Fibroblast of lung (primary cell): Measurements from ENCODE around the gene CDCA8. TPM values are rescaled to one million over a fixed set of nuclear protein-coding genes. Genes with fewer than 3 reads are reported as not detected.

ENCODE experiments used
- DNase-seq, 2 donors: peaks; one replicate each; pipeline versions ENCODE4 v3.0.0 to v3.0.0-alpha.2; 2010; ENCODE audit warnings: low read depth in 2 of 2
- H2AFZ ChIP-seq: 2 replicates; pipeline ENCODE4 v1.5.1; 2012; ENCODE audit warnings: low read length, control low read depth, inconsistent platforms
- H3K27ac ChIP-seq: 2 replicates; pipeline ENCODE4 v1.5.1; 2011; ENCODE audit warnings: low read length, control low read depth; ENCODE audit not compliant: insufficient read depth
- H3K27me3 ChIP-seq: 2 replicates; pipeline ENCODE4 v1.5.1; 2011; ENCODE audit warnings: mild to moderate bottlenecking, low read length; ENCODE audit not compliant: control insufficient read depth, insufficient read depth
- H3K36me3 ChIP-seq: 2 replicates; pipeline ENCODE4 v1.5.1; 2011; ENCODE audit warnings: low read length; ENCODE audit not compliant: control insufficient read depth, insufficient read depth
- H3K4me1 ChIP-seq: 2 replicates; pipeline ENCODE4 v1.5.1; 2011; ENCODE audit warnings: low read length; ENCODE audit not compliant: control insufficient read depth, insufficient read depth; ENCODE audit errors: extremely low read depth
- H3K4me2 ChIP-seq: 2 replicates; pipeline ENCODE4 v1.5.1; 2011; ENCODE audit warnings: low read length, control low read depth; ENCODE audit not compliant: insufficient read depth; ENCODE audit errors: extremely low read depth
- H3K4me3 ChIP-seq, 4 experiments: fragments of 200-600 bp in 1 of 4; sonication (generic) in 1 of 4; replicated peaks in 1 of 4; 2 replicates each; pipeline ENCODE4 v1.5.1; 2011 to 2016; ENCODE audit warnings: low read length in 4 of 4, low read depth in 3 of 4, mild to moderate bottlenecking in 3 of 4, control low read depth in 2 of 4, inconsistent platforms in 1 of 4, mixed read lengths in 1 of 4; ENCODE audit not compliant: insufficient read depth in 1 of 4; ENCODE audit errors: control extremely low read depth in 1 of 4
- H3K79me2 ChIP-seq: 2 replicates; pipeline ENCODE4 v1.5.1; 2012; ENCODE audit warnings: mild to moderate bottlenecking, low read length, inconsistent platforms; ENCODE audit not compliant: control insufficient read depth, insufficient read depth
- H3K9ac ChIP-seq: 2 replicates; pipeline ENCODE4 v1.5.1; 2011; ENCODE audit warnings: mild to moderate bottlenecking, low read length, control low read depth; ENCODE audit not compliant: insufficient read depth
- H3K9me3 ChIP-seq: 2 replicates; pipeline ENCODE4 v1.5.1; 2012; ENCODE audit warnings: low read depth, low read length; ENCODE audit not compliant: control insufficient read depth, insufficient read depth
- H4K20me1 ChIP-seq: 2 replicates; pipeline ENCODE4 v1.5.1; 2011; ENCODE audit warnings: low read length; ENCODE audit not compliant: control insufficient read depth, insufficient read depth; ENCODE audit errors: extremely low read depth
- CTCF ChIP-seq, 2 donors: IDR thresholded peaks in 1 of 2; conservative IDR thresholded peaks in 1 of 2; 1 replicate in 1 of 2; 2 replicates in 1 of 2; pipeline ENCODE4 v1.5.1; 2011 to 2012; ENCODE audit warnings: low read length in 2 of 2, control low read depth in 1 of 2, inconsistent platforms in 1 of 2, low read depth in 1 of 2, mild to moderate bottlenecking in 1 of 2
- EZH2 ChIP-seq: IDR thresholded peaks from 2 replicates; pipeline ENCODE4 v1.5.1; 2012; ENCODE audit warnings: low read length, control low read depth, mild to moderate bottlenecking; ENCODE audit errors: missing control alignments
- polyA plus RNA-seq, 2 donors: library from polyadenylated mRNA; depleted of rRNA in 1 of 2; stranded (reverse) in 1 of 2; unstranded in 1 of 2; fragments of >200 nt; gene quantifications; 2 replicates each; pipeline ENCODE4 v1.2.1, GENCODE V29; 2011 to 2012; ENCODE audit warnings: missing spikeins in 1 of 2
- total RNA-seq: library from RNA; depleted of rRNA; stranded (reverse); fragments of >200 nt; gene quantifications from 2 replicates; pipeline ENCODE4 v1.2.1, GENCODE V29; 2014

The CDCA8 gene
- total and polyA plus RNA-seq, 2 donors (not counting 1 experiment from before 2014, with no cell fraction given): 3.8 to 9.5 TPM

GRCh38 chr1:37755290-37755689, 63.0 kb downstream of the CDCA8 start:
- Histone ChIP-seq H4K20me1 (no peaks in the 10 kb centered on the region), H3K79me2 (no peaks in the 10 kb centered on the region), H3K4me3 (no peak overlapping the region), H3K27me3 (peaks cover 17% of the 10 kb centered on the region), H3K9ac (no peak overlapping the region), H3K27ac (no peak overlapping the region), H3K4me2 (no peak overlapping the region), H3K36me3 (no peaks in the 10 kb centered on the region), H3K9me3 (no peaks in the 10 kb centered on the region), H2AFZ (no peak overlapping the region), H3K4me1 (no peaks in the 10 kb centered on the region)
- TF ChIP-seq CTCF (conservative IDR thresholded peaks at IDR 0.05 in 1 of 2, IDR thresholded peaks at IDR 0.05 in 1 of 2; ENCODE audit: low read depth in 1 of 2, low read length in 2 of 2): no peak
- no peak for TF ChIP-seq EZH2
- no peak for DNase-seq

- TF ChIP-seq EZH2 (no peak), CTCF (conservative IDR thresholded peaks at IDR 0.05 in 1 of 2, IDR thresholded peaks at IDR 0.05 in 1 of 2; ENCODE audit: low read depth in 1 of 2, low read length in 2 of 2) (no peak)
- peaks cover 17% of the 10 kb centered on the region for H3K27me3 ChIP-seq
Observed at GRCh38 chr1:37755951-37756560, 63.7 kb downstream of the CDCA8 start.

More at GRCh38 chr1:37755951-37756560, 63.7 kb downstream of the CDCA8 start:
- no peaks in the 10 kb centered on the region for H3K79me2 ChIP-seq
- H3K4me2 ChIP-seq: no peak overlapping the region
- no peak overlapping the region for H3K27ac ChIP-seq
- no peak overlapping the region for H2AFZ ChIP-seq
- H3K9ac ChIP-seq: no peak overlapping the region
- H3K9me3 ChIP-seq: no peaks in the 10 kb centered on the region
- no peak overlapping the region for H3K4me3 ChIP-seq
- no peak for DNase-seq
- no peaks in the 10 kb centered on the region for H3K4me1 ChIP-seq
- H3K36me3 ChIP-seq: no peaks in the 10 kb centered on the region
- H4K20me1 ChIP-seq: no peaks in the 10 kb centered on the region

Other genes starting within 250 kb of the CDCA8 start
- gene ZC3H12A, start 217.9 kb upstream of the CDCA8 start, total RNA-seq: 6.7 and 7.8 TPM in 2 replicates
- 4.8 and 4.9 TPM in 2 replicates for gene ZC3H12A, start 217.9 kb upstream of the CDCA8 start, polyA plus RNA-seq
- 47.5 and 56.0 TPM in 2 replicates for gene MEAF6, start 177.8 kb upstream of the CDCA8 start, total RNA-seq
- gene MEAF6, start 177.8 kb upstream of the CDCA8 start, polyA plus RNA-seq: 49.4 and 76.4 TPM in 2 replicates
- 10.9 and 11.3 TPM in 2 replicates for gene SNIP1, start 138.2 kb upstream of the CDCA8 start, total RNA-seq
- gene SNIP1, start 138.2 kb upstream of the CDCA8 start, polyA plus RNA-seq: 8.0 and 8.2 TPM in 2 replicates
- 3.6 and 5.0 TPM in 2 replicates for gene DNALI1, start 135.6 kb upstream of the CDCA8 start, total RNA-seq
- 8.3 and 13.4 TPM in 2 replicates for gene DNALI1, start 135.6 kb upstream of the CDCA8 start, polyA plus RNA-seq
- 56.0 and 73.3 TPM in 2 replicates for gene GNL2, start 96.6 kb upstream of the CDCA8 start, total RNA-seq
- gene GNL2, start 96.6 kb upstream of the CDCA8 start, polyA plus RNA-seq: 50.0 and 58.7 TPM in 2 replicates
- 0.26 and 0.50 TPM in 2 replicates for gene RSPO1, start 57.6 kb upstream of the CDCA8 start, total RNA-seq
- gene RSPO1, start 57.6 kb upstream of the CDCA8 start, polyA plus RNA-seq: 0.08 and 0.15 TPM in 2 replicates
- gene EPHA10, start 72.6 kb downstream of the CDCA8 start, total RNA-seq: under 0.01 TPM in 2 replicates
- gene EPHA10, start 72.6 kb downstream of the CDCA8 start, polyA plus RNA-seq: not detected in 2 replicates
- 0.26 and 0.50 TPM in 2 replicates for gene MANEAL, start 101.3 kb downstream of the CDCA8 start, total RNA-seq
- 0.44 and 0.79 TPM in 2 replicates for gene MANEAL, start 101.3 kb downstream of the CDCA8 start, polyA plus RNA-seq
- 24.7 and 28.1 TPM in 2 replicates for gene C1orf122, start 115.3 kb downstream of the CDCA8 start, total RNA-seq
- gene C1orf122, start 115.3 kb downstream of the CDCA8 start, polyA plus RNA-seq: 14.3 and 14.8 TPM in 2 replicates
- 12.6 and 14.0 TPM in 2 replicates for gene YRDC, start 115.7 kb downstream of the CDCA8 start, total RNA-seq
- gene YRDC, start 115.7 kb downstream of the CDCA8 start, polyA plus RNA-seq: 9.9 and 15.9 TPM in 2 replicates
- gene MTF1, start 167.1 kb downstream of the CDCA8 start, total RNA-seq: 3.1 and 4.5 TPM in 2 replicates
- gene MTF1, start 167.1 kb downstream of the CDCA8 start, polyA plus RNA-seq: 8.4 and 8.8 TPM in 2 replicates